Activated T-helper 2 cell treated with anti-CD3 and anti-CD28 coated beads, Interferon-gamma antibody, Interleukin-2, Interleukin-4, amounts not matched to agents 10 μg/mL and 5 μg/mL and 100 μg/mL, durations not matched to agents 14 hours and 24 hours and 36 hours (primary cell): ENCODE measurements around the gene TAS2R20. TPM values are rescaled to one million over a fixed set of nuclear protein-coding genes. Genes with fewer than 3 reads are reported as not detected.
"Not testable (repeated sequence)": the region's sequence is repeated elsewhere in the genome, so short reads cannot be mapped to it uniquely, and the experiment has no call there.

Experiments
- DNase-seq: peaks from one replicate; pipeline ENCODE4 v3.0.0; 2021; ENCODE audit warnings: low spot score
- H3K27ac Mint-ChIP-seq: one replicate; pipeline ENCODE4 v1.8.0; 2021; ENCODE audit warnings: mixed read lengths
- H3K27me3 Mint-ChIP-seq: one replicate; pipeline ENCODE4 v1.8.0; 2021; ENCODE audit warnings: low read depth, mixed read lengths
- H3K36me3 Mint-ChIP-seq: one replicate; pipeline ENCODE4 v1.8.0; 2021; ENCODE audit warnings: low read depth, mixed read lengths
- H3K4me1 Mint-ChIP-seq: one replicate; pipeline ENCODE4 v1.8.0; 2021; ENCODE audit warnings: low read depth, mixed read lengths
- H3K4me3 Mint-ChIP-seq: one replicate; pipeline ENCODE4 v1.8.0; 2021; ENCODE audit warnings: low read depth, mild to moderate bottlenecking, moderate library complexity, mixed read lengths
- H3K9me3 Mint-ChIP-seq: one replicate; pipeline ENCODE4 v1.8.0; 2021; ENCODE audit warnings: mixed read lengths
- intact Hi-C: fragments of 100-400 bp; cut with micrococcal nuclease; formaldehyde crosslinking; loops from one replicate; pipeline ENCODE4 v1.15.1; 2023
- total RNA-seq: library from RNA; stranded (reverse); gene quantifications from 2 replicates; pipeline ENCODE4 v1.2.3, GENCODE V29; 2022

Gene TAS2R20, protein sequence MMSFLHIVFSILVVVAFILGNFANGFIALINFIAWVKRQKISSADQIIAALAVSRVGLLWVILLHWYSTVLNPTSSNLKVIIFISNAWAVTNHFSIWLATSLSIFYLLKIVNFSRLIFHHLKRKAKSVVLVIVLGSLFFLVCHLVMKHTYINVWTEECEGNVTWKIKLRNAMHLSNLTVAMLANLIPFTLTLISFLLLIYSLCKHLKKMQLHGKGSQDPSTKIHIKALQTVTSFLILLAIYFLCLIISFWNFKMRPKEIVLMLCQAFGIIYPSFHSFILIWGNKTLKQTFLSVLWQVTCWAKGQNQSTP
- total RNA-seq = 1.5 and 2.5 TPM in 2 replicates

DNA sequence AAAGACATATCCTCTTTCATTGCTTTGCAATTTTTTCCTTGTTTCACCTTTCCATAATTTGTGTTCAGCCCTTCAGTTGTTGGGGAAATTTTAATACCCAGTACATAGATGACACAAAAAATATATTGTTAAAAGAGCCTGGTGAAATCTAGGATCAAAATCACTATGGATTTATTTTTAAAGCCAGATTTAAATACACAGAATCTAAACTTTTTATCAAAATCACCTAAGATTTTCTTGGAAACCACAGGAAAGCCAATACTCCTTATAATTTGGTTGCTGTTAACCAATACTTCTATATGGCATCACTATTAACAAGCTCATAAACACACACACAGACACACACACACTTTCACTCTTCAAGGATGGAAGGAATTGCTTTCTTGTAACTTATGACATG is at the start of gene TAS2R20:
Gene TAS2R20 (minus strand): TSS at position 101 of the 400 bp plus-strand sequence. CDS start 429 bp downstream, outside the sequence.
- Mint-ChIP-seq H3K27ac (no peak within 1 kb of the TSS), H3K36me3 (peaks cover 17% of the 10 kb centered on the region), H3K4me3 (no peak within 1 kb of the TSS), H3K27me3 (no peaks in the 10 kb centered on the region), H3K9me3 (peaks cover 5% of the 10 kb centered on the region), H3K4me1 (no peaks in the 10 kb centered on the region)
- intact Hi-C loops = no loop called here
- DNase-seq = no peak

DNA sequence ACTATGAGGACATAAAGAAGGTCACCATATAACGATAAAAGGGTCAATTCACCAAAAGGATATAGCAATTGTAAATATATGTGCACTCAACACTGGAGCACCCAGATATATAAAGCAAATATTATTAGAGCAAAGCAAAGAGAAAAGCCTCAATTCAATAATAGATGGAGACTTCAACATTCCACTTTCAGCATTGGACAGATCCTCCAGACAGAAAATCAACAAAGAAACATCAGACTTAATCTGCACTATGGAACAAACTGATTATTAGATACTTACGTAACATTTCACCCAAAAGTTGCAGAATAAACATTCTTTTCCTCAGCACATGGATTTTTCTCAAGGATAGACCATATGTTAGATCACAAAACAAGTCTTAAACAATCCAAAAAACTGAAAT is 43.3 kb upstream of the TAS2R20 start:
- H3K4me1 Mint-ChIP-seq, DNase-seq, H3K27ac Mint-ChIP-seq, H3K27me3 Mint-ChIP-seq, H3K9me3 Mint-ChIP-seq, H3K4me3 Mint-ChIP-seq, intact Hi-C loops: not testable (repeated sequence)
- H3K36me3 Mint-ChIP-seq = peaks cover 54% of the 10 kb centered on the region

DNA sequence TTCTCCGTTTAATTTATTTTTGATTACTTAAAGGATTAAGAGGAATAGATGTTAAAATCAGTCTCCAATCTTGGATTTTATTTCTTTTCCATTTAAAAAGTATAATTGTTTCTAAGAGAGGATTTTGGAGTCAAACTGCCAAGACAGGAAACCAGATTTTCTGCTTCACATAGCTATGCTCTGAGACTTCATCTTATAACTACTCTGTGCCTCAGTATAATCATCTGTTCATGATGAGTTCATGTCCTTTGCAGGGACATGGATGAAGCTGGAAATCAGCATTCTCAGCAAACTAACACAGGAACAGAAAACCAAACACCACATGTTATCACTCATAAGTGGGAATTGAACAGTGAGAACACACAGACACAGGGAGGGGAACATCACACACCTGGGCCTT is 42.1 kb upstream of the TAS2R20 start:
- H3K27me3 Mint-ChIP-seq = no peaks in the 10 kb centered on the region
- H3K9me3 Mint-ChIP-seq = no peaks in the 10 kb centered on the region
- H3K36me3 Mint-ChIP-seq = peaks cover 59% of the 10 kb centered on the region
- peaks cover 1% of the 10 kb centered on the region for H3K4me1 Mint-ChIP-seq
- intact Hi-C loops = no loop called here
- H3K27ac Mint-ChIP-seq = no peak overlapping the region
- no peak for DNase-seq
- H3K4me3 Mint-ChIP-seq = no peak overlapping the region

DNA sequence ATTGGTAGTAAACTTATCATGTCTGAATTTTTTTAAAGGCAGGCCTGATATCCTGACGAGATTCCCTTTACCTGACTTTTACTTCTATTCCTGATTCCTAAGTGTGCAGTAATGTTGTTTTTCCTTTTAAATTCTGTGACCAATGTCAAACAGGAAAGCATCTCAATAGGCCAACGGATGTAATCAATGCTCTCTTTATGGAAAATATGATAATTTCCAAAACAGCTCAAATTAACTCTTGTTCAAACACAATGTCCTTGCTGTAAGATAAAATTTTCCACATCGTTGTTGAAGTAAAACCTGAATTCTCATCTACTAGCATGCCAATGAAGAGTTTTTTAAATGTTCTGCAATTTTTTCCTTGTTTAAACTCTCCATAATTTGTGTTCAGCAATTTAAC is 41.1 kb upstream of the TAS2R20 start:
- intact Hi-C loops = no loop called here
- no peaks in the 10 kb centered on the region for H3K27me3 Mint-ChIP-seq
- no peak overlapping the region for H3K27ac Mint-ChIP-seq
- no peak overlapping the region for H3K4me3 Mint-ChIP-seq
- no peak for DNase-seq
- H3K4me1 Mint-ChIP-seq = peaks cover 1% of the 10 kb centered on the region
- H3K36me3 Mint-ChIP-seq = peaks cover 52% of the 10 kb centered on the region
- H3K9me3 Mint-ChIP-seq = no peaks in the 10 kb centered on the region

DNA sequence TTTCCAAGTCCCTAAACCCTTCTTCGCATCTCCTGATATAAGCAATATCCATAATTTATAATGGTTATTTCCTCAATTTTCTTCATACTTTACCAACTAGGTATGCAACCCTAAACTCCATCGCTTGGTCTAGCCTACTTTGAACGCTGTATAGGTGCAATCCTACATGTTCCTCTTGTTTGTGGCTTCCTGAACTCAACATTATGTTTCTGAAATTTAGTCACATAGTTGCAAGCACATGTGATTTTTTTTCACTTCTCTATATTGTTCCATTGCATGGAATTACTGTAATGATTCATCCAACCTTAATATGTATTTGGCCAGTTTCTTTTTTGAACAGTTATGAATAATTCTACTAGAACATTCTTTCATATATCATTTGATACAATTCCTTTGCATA is 35.9 kb upstream of the TAS2R20 start:
- H3K4me1 Mint-ChIP-seq, intact Hi-C loops, H3K27ac Mint-ChIP-seq, H3K4me3 Mint-ChIP-seq, DNase-seq, H3K9me3 Mint-ChIP-seq, H3K27me3 Mint-ChIP-seq: not testable (repeated sequence)
- H3K36me3 Mint-ChIP-seq = peaks cover 39% of the 10 kb centered on the region

DNA sequence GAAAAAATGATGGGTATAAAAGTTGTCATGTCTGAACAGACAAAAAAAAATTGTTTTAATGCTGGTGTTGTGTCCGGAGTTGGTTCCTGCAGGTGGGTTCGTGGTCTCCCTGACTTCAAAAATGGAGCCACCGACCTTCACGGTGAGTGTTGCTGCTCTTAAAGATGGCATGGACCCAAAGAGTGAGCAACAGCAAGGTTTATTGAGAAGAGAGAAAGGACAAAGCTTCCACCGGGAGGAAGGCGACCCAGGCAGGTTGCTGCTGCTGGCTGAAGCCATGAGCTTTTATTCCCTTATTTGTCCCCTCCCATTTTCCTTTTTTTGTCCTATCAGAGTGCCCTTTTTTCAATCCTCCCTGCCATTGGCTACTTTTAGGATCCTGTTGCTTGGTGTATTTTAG is 33.2 kb upstream of the TAS2R20 start, which contains the start of gene TAS2R31:
Gene TAS2R31 (minus strand): TSS at position 101 of the 400 bp plus-strand sequence. CDS start 72 bp downstream, at position 29.
- Mint-ChIP-seq H3K4me1 (peaks cover 1% of the 10 kb centered on the region), H3K4me3 (no peak within 1 kb of the TSS), H3K27ac (no peak within 1 kb of the TSS), H3K36me3 (peaks cover 43% of the 10 kb centered on the region), H3K27me3 (no peaks in the 10 kb centered on the region), H3K9me3 (no peaks in the 10 kb centered on the region)
- intact Hi-C loops = no loop called here
- DNase-seq = no peak

DNA sequence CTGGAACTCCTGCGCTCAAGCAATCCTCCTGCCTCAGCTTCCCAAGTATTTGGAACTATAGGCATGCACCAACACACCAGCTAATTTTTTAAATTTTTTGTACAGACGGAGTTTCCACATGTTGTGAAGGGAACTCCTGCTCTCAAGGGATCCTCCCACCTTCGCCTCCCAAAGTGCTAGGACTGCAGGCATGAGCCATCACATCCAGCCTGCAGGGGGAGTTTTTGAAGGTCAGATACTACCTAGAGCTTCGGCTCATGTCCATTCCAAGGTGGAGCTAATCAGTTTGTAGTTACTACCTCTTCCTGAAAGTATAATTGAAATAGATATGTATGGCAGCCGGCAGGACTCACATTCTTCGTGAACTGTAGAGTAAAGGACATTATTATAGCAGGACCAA is 28.0 kb upstream of the TAS2R20 start:
- no peaks in the 10 kb centered on the region for H3K27me3 Mint-ChIP-seq
- peaks cover 2% of the 10 kb centered on the region for H3K4me1 Mint-ChIP-seq
- H3K36me3 Mint-ChIP-seq = peaks cover 34% of the 10 kb centered on the region
- peaks cover 9% of the 10 kb centered on the region for H3K9me3 Mint-ChIP-seq
- DNase-seq = no peak
- intact Hi-C loops = no loop called here
- no peak overlapping the region for H3K4me3 Mint-ChIP-seq
- H3K27ac Mint-ChIP-seq = no peak overlapping the region

DNA sequence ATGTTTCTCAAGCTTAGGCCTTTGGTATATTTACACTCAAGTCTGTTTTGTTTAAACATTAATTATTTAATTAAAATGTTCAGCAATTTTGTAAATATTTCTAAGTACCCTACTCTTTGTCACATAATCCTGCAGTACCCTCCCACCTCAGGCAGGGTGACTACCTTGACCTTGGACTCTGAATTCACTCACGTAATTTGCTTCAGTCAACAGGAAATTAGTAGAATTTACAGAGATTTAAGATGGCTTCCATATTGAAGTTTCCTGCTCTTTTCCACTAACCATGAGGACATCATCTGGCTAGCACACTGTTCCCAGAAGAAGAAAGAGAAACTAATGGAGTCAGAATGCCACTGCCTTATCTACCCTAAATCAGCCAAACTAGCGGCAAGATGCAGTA is 25.3 kb upstream of the TAS2R20 start:
- Mint-ChIP-seq H3K27ac (no peak overlapping the region), H3K9me3 (peaks cover 9% of the 10 kb centered on the region), H3K4me3 (no peak overlapping the region), H3K4me1 (peaks cover 2% of the 10 kb centered on the region), H3K27me3 (no peaks in the 10 kb centered on the region), H3K36me3 (peaks cover 20% of the 10 kb centered on the region)
- intact Hi-C loops = no loop called here
- no peak for DNase-seq

DNA sequence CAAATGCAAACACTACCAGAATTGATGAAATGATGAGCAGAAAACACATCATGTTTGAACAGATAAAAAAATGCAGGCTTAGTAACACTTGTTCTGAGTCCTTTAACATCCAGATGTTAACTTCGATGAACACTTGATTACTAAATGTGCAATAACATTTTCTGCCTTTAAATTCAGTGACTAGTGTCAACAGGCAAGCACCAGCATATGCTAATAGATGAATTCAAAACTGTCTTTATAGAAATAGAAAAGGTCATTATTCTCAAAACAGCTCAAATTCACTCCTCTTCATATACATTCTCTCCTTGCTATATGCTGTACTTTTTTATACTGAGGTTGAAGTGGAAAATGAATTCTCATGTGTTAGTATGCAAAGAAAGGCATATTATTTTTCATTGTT is 24.4 kb upstream of the TAS2R20 start, which contains the start of gene TAS2R19:
Gene TAS2R19 (minus strand): TSS at position 101 of the 400 bp plus-strand sequence. CDS start 49 bp downstream, at position 52.
- H3K27me3 Mint-ChIP-seq = no peaks in the 10 kb centered on the region
- H3K4me1 Mint-ChIP-seq = peaks cover 2% of the 10 kb centered on the region
- no peak within 1 kb of the TSS for H3K4me3 Mint-ChIP-seq
- peaks cover 15% of the 10 kb centered on the region for H3K36me3 Mint-ChIP-seq
- peaks cover 9% of the 10 kb centered on the region for H3K9me3 Mint-ChIP-seq
- no peak within 1 kb of the TSS for H3K27ac Mint-ChIP-seq
- DNase-seq = no peak
- intact Hi-C loops = no loop called here

DNA sequence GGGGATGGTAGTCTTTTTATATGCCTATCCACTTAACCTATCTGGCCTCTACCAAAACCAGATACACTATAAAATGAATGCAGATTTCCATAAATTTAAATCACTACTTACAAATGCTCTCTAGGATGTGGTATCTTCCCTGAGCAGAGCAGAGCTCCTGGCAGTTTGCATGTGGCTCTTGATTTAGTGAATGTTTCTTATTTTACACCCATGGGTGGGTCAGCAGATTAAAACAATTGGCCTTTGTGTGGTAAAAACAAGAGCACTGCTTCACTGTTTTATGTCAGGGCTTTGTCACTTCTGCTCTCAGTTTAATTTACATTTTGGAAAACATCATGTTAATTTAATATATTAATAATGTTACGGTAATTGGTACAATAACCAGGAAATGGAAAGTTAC is 18.8 kb upstream of the TAS2R20 start:
- Mint-ChIP-seq H3K9me3 (no peaks in the 10 kb centered on the region), H3K4me3 (no peak overlapping the region), H3K27me3 (no peaks in the 10 kb centered on the region), H3K4me1 (peaks cover 2% of the 10 kb centered on the region), H3K36me3 (peaks cover 5% of the 10 kb centered on the region), H3K27ac (no peak overlapping the region)
- no peak for DNase-seq
- intact Hi-C loops = no loop called here

DNA sequence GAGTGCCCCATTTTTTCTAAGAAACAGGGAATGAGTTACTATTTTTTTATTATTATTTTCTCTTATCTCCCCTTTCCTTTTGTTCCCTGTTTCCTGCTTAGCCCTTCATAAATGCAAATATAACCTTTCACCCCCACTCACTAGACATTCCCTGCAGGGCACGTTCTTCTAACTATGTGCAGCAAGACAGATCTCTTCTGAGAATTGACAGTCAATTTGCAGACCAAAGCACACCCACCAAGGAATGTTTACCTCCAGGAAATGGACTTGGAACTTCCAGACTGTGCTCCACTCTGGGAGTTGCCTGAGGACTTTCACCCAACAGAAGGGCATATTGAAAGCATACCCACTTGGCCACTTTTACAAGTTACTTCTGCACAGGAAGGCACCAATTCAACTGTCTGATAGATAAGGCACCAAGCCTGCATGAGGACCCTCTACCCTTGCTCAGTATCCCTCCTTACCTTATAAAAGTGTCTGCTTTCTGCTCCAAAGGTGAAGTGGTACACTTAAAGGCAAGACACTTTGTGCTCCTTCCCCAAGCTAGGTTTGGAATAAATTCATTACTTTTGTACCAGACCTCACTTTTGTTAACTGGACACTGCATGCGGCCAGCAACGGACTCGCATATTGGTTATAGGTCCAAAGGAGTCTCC is 17.8 kb upstream of the TAS2R20 start:
- H3K36me3 Mint-ChIP-seq = peaks cover 5% of the 10 kb centered on the region
- DNase-seq = no peak
- no peak overlapping the region for H3K4me3 Mint-ChIP-seq
- H3K27ac Mint-ChIP-seq = no peak overlapping the region
- H3K4me1 Mint-ChIP-seq = no peaks in the 10 kb centered on the region
- H3K9me3 Mint-ChIP-seq = no peaks in the 10 kb centered on the region
- no peaks in the 10 kb centered on the region for H3K27me3 Mint-ChIP-seq
- intact Hi-C loops = loop anchor here (2.0 kb wide), 1 partner anchor 55 kb away; no protein-coding TSS in a partner anchor

DNA sequence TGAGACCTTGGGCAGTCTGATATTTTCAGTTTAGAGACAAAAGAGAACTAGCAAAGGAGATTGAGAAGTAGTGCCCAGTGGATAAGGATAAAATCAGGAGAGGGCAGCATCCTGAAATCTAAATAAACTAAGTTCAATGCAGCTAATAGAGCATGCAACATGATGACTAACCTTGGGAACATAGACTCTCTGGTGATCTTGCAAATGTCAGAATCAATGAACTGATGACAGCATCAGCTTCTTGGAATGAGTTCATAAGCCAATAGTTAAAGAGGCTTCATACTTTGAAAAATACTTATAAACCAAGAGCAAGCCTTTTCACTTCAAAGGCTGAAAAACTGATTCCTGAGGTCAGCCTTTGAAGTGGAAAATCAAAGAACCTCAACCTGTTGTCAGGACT is 16.1 kb upstream of the TAS2R20 start:
- Mint-ChIP-seq H3K4me1 (no peaks in the 10 kb centered on the region), H3K27ac (no peak overlapping the region), H3K27me3 (no peaks in the 10 kb centered on the region), H3K9me3 (no peaks in the 10 kb centered on the region), H3K4me3 (no peak overlapping the region), H3K36me3 (peaks cover 5% of the 10 kb centered on the region)
- no peak for DNase-seq
- intact Hi-C loops = loop anchor here (2.0 kb wide), 1 partner anchor 57 kb away; no protein-coding TSS in a partner anchor

DNA sequence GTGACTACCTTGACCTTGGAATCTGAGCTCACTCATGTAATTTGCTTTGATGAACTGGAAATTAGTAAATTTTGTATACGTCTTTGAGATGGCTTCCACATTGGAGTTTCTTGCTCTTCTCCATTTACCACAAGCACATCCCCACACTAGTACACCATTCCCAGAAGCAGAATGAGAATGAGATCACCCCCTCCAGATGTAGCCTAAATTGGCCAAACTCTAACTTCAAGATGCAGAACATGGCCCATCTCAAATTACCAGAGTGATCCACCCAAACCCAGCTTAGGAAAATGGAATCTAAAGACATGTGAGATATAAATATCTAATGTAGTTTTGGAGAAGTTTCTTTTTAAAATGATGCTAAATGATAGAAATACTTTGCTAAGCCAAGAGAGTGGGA is 9.5 kb upstream of the TAS2R20 start:
- H3K4me1 Mint-ChIP-seq = no peaks in the 10 kb centered on the region
- no peaks in the 10 kb centered on the region for H3K9me3 Mint-ChIP-seq
- no peak for DNase-seq
- intact Hi-C loops = no loop called here
- no peaks in the 10 kb centered on the region for H3K27me3 Mint-ChIP-seq
- H3K4me3 Mint-ChIP-seq = no peak overlapping the region
- H3K36me3 Mint-ChIP-seq = peaks cover 2% of the 10 kb centered on the region
- H3K27ac Mint-ChIP-seq = no peak overlapping the region
